ENCODE results near the gene LRP1B. TPM values are rescaled to one million over a fixed set of nuclear protein-coding genes. Genes with fewer than 3 reads are reported as not detected.
A peak's percentile ranks its signal among the peaks of the same experiment; 100 is the strongest.

The LRP1B gene
- polyA plus RNA-seq, 3 donors, result 0.55 to 1.3 (median 0.78) TPM

DNA sequence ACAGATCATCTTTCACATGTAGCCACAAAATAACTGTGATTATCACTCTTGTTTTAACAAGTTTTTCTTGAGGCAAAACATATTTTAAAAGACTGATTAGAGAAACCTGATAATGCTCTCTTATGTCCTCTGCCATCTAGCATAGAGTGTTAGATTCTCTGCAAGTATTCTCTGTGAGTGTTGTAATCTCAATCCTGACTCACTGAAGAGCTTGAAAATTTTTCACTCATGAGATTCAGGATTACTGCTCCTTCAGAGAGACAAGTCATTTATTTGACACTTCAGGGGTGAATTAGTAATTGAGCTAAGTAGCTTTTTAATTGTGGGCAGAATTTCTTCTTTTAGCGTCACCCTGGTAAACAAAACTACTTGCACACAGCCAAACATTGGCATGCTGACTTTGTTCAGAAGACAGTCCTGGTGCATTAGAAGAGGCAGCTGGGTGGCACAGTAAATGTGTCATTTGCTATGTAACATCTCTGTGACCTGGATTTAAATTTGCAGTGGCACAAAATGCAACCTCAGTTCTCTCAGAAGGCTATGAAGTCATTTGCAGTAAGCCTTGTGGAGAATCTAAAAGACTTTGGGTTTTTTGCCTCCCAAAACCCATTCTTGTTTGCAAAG, 172.9 kb downstream of the LRP1B start:
- DNase-seq, result no peak

DNA sequence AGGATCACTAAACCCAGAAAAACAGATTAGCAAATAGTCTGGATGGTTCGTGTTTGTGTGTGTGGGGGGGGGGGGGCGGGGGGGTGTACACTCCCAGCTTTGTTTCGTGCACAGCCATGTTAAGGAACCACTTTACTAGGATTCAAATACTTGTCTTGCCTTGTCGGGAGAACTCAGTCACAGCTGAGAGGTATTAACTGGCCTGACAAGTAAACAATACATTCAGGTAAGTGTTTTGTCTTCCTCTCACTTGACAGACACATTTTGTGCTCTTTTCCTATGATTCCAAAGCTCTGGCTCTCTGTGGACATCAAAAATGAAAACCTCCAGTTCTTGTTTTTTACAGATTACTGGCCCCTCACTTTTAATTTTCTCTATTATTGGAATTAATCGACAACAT, 173.5 kb downstream of the LRP1B start:
- DNase-seq, result no peak

DNA sequence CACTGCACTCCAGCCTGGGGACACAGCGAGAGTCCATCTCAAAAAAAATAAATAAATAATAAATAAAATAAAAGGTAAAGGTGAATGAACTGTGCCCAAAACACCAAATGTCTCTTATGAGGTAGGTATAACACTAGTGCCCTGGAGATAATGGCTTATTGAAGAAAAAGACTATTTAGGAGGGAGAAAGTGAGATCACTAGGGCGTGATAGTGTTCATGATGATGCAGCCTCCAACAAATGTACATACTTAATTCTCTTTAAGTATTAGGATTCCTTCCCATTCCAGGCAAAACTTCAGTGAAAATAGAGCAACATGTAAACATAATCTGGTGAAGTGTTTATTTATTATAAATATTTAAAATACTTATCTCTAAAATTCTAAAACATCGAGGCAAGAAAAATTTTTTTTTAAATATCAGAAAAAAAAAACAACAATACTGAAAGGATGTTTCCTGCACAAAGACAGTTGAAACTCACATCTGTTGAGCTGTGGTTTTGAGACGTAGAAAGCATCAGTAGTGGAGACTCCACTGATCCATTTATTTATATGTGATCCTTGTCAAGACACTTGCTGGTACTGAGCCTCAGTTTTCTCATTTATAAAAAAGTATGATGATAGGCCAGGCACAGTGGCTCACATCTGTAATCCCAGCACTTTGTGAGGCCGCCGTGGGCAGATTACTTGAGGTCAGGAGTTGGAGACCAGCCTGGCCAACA, 183.3 kb downstream of the LRP1B start:
- DNase-seq, result no peak

DNA sequence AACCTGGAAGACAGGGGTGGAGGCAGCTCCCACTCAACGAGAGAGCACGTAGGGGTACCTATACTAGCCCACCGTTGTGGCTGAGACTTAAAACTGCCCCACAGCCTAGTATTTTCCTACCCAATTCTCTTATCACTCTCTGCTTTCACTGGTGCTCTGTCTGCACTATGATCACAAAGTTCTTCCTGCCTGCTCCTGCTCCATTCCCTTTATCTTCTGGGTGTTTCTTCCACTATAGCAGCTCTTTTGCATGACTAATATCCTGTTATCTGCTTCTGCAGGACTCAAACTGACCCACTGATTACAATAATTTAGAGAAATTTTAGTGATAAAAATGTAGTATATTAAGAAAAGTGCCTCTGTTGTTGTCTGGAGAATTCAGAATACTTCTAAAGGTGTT, 184.8 kb downstream of the LRP1B start:
- DNase-seq, result no peak

DNA sequence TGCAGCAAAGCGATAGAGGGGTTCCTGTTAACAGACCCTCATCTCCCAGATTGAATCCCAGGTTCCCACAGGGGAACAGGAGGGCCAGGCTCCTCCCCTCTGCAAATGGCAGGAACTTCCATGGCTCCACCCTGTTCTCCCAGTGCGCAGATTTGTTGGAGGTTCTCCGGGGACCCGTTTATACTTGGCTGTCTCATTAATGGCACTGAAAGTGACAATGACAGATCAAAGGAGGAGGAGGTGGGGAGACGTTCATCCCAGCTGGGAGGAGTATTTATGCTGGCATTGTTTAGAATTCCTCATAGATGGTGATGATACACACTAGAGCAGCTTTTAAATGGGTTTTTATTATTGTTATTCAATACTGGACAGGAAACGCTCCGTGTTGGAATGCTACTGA, 186.9 kb downstream of the LRP1B start:
- DNase-seq, result no peak

DNA sequence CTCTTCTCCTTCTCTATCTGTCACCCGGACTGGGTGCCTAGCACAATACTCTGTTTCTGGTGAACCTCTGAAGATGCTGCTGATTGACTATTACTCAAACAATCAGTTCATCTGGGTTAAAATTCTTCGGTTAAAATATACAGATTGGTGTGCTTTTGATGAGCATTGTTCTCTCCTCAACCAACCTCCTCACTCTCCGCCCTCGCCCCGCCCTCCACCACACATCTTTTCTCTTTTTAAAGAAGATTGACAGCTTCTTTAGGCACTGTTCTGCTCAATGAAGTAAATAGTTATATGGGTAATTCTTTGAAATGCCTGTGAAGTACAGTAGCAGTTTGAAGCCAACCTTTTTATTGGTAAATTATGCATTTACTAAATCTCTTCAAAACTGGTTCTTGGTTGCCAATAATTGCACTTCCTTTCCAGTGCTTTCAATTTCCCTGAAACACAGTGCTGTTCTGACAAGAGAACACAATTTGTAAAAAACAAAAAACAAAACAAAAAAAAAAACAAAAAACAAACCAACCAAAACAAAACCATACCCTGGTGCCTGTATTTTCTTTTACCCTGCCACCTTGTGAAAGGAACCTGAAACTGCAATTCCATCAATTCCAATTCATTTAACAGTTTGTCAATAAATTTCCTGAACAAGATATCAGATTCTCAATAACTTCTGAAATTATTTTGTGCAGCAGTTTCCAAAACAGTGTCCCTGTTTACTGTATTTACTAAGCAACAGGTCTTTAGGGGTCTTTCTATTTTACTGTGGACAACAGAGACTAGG, 188.6 kb downstream of the LRP1B start:
- DNase-seq, result no peak

- no peak for DNase-seq
Measured at GRCh38 chr2:141941210-141941714, 189.6 kb downstream of the LRP1B start.

- DNase-seq, result no peak
Measured at GRCh38 chr2:141940709-141941108, 190.1 kb downstream of the LRP1B start.

DNA sequence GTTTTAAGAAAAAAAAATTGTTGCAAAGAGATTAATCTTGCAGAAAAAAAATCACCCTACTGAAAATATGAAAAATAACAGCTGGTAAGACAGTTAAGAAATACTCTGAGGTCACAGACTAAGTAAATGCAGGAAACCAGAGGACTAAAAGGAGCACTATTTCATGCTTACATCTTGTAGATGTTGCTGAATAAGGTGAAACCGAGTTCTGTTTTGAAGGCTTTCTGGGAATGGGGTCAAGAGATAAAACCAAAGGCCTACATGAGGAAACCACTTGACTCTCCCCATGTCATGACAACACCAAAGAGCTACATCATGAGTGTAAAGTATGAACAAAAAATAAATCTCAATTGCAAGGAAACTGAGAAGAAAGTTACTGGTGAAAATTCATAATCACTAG, 197.6 kb downstream of the LRP1B start:
- DNase-seq, result no peak

DNA sequence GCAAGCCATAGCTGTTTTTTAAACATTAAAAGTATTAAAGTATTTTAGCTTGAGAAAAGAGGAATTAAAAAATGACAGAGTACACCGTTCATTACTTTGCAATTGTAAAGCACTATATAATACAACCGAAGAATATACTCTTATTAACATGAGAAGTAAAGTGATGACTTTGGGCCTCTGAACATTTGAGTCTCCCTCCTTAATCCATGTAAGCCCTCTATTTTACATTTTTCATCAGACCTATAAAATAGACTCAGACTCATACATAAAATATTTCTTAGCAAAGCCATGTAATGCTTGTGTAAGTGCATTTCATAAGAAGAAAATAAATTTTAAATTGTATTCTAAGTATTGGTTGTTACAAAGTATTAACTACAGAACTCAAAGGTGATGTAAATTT, 198.6 kb downstream of the LRP1B start:
- no peak for DNase-seq

GRCh38 chr2:141931797-141932196, 199.0 kb downstream of the LRP1B start:
- no peak for DNase-seq

DNA sequence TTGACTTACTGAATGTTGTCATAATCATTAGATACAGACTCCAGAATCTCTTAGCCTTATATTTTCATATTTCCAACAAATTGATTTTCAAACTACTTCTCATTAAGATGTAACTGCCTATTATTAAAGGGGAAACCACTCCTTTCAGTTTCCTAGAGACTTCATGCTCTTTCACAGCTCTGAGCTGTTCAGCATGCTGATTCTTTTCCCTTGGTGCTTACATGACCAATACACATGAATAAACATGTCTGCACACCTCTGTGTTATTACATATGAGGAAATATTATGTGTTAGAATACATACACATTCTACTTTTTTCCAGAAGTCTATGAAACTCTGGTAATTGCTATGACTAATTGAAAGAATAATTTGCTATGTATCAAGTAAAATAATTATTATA, 200.0 kb downstream of the LRP1B start:
- DNase-seq, result no peak

- DNase-seq, result no peak
Measured at GRCh38 chr2:141929331-141930252, 201.2 kb downstream of the LRP1B start.

- DNase-seq, result no peak
Measured at GRCh38 chr2:141928476-141928875, 202.3 kb downstream of the LRP1B start.

DNA sequence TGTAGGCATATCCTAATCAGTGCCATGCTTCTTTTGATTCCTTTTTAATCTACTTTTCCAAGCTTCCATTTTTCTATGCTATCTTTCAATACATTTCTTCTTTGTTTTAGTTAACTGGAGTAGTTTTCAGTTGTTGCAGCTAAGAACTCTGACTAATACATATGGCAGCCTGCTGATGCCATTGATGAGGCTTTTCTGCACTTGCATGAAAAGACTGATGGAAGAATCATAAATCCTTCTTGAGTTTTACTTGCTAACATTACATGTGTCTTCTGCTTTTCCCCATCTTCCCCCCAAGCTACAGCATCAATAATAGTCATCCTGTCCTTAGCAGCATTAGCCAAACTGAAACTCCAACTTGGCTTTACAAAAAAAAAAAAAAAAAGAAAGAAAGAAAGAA, 203.3 kb downstream of the LRP1B start:
- DNase-seq, result no peak

DNA sequence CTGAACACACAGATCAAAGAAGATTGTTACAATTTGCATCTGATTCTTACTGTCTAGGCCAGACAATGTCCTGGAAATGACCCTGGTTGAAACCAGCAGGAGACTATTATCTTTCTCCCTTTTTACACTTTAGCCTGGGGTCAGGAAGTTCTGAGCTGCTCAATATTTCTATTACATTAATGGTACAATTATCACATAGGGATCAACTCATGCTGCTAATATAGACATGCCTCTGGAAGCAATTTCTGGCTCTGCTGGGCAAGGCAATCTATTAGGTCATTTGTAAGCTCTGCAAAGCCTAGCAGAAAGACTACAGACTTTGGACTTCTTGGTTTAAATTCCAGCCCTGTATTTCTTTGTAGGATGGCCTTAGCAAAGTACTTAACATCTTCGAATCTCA, 205.3 kb downstream of the LRP1B start:
- DNase-seq, result no peak

GRCh38 chr2:141923657-141924056, 207.2 kb downstream of the LRP1B start:
- no peak for DNase-seq

- peak; percentile 8 for DNase-seq
Measured at GRCh38 chr2:141911485-141912066, 219.2 kb downstream of the LRP1B start.

GRCh38 chr2:141906678-141907077, 224.1 kb downstream of the LRP1B start:
- DNase-seq, result no peak

DNA sequence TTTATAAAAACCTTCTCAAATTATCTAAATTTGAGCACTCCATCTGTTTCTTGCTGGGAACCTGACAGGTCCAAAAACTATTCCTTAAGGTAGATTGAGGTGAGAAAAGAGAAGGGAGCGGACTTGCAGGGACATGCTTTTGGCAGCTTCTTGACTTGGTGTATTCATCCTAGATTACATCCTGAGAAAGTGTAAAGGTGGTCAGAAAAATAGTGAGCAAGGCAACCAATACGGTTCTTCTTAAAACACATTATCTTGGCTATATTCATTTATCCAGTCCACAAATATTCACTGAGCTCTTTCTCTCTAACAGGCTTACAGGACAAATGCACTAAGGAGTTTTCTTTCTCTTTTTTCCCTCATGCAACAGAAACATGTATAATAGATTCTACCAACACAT, 230.0 kb downstream of the LRP1B start:
- no peak for DNase-seq

- DNase-seq, result no peak
Measured at GRCh38 chr2:141899740-141900139, 231.1 kb downstream of the LRP1B start.

All from renal pelvis (tissue), 4 donors.